Suprapubic skin (tissue), 4 donors: Measurements from ENCODE around the gene PRCP. TPM values are rescaled to one million over a fixed set of nuclear protein-coding genes. Genes with fewer than 3 reads are reported as not detected.

Source experiments
- DNase-seq, 2 donors: peaks; one replicate each; pipeline ENCODE4 v3.0.0-alpha.2; 2019; ENCODE audit warnings: low spot score in 2 of 2
- H3K27ac ChIP-seq: fragments of 200-600 bp; sonication (generic); one replicate; pipeline ENCODE4 v1.5.1; 2019
- H3K27me3 ChIP-seq: fragments of 200-600 bp; sonication (generic); one replicate; pipeline ENCODE4 v1.5.1; 2019
- H3K36me3 ChIP-seq: fragments of 200-600 bp; sonication (generic); one replicate; pipeline ENCODE4 v1.5.1; 2019
- H3K4me1 ChIP-seq: fragments of 200-600 bp; sonication (generic); one replicate; pipeline ENCODE4 v1.5.1; 2019
- H3K4me3 ChIP-seq: fragments of 200-600 bp; sonication (generic); one replicate; pipeline ENCODE4 v1.5.1; 2019; ENCODE audit warnings: mild to moderate bottlenecking
- H3K9me3 ChIP-seq: fragments of 200-600 bp; sonication (generic); one replicate; pipeline ENCODE4 v1.5.1; 2019
- CTCF ChIP-seq, 2 donors: fragments of 200-600 bp in 1 of 2; fragments of 450-650 bp in 1 of 2; sonication (generic) in 1 of 2; IDR thresholded peaks; one replicate each; pipeline ENCODE4 v1.5.1; 2016 to 2019; ENCODE audit warnings: antibody characterized with exemption in 2 of 2, mild to moderate bottlenecking in 1 of 2, moderate library complexity in 1 of 2
- EP300 ChIP-seq: sonication (generic); formaldehyde crosslinking; IDR thresholded peaks from one replicate; pipeline ENCODE4 v1.6.1; 2017; ENCODE audit warnings: antibody characterized with exemption
- POLR2A ChIP-seq, 2 donors: fragments of 450-650 bp; IDR thresholded peaks; one replicate each; pipeline ENCODE4 v1.6.1; 2017; ENCODE audit warnings: antibody characterized with exemption in 2 of 2, mild to moderate bottlenecking in 2 of 2, moderate library complexity in 2 of 2
- POLR2AphosphoS5 ChIP-seq, 3 donors: sonication (generic); formaldehyde crosslinking; IDR thresholded peaks; one replicate each; pipeline ENCODE4 v1.6.1; 2017; ENCODE audit warnings: antibody characterized with exemption in 3 of 3
- WGBS: methylation state at CpG from one replicate; pipeline ENCODE4 v1.1.5; 2018; 5-methylcytosine and 5-hydroxymethylcytosine counted together
- total RNA-seq, 4 donors: library from RNA; depleted of rRNA; stranded (reverse); fragments of >200 nt; gene quantifications; one replicate each; pipeline ENCODE4 v1.1.0, GENCODE V29; 2016

Gene PRCP
- total RNA-seq, 4 donors from 2014 or later, result 36.0 to 50.9 (median 50.4) TPM

GRCh38 chr11:82823647-82824619 is 76.3 kb downstream of the PRCP start:
- H3K27me3 ChIP-seq, result no peaks in the 10 kb centered on the region
- H3K4me1 ChIP-seq, result no peaks in the 10 kb centered on the region
- no peaks in the 10 kb centered on the region for H3K36me3 ChIP-seq
- WGBS, result 30% methylated on average over 2 of the region's 2 CpGs
- TF ChIP-seq CTCF (IDR thresholded peaks at IDR 0.05) (no peak), EP300 (no peak), POLR2AphosphoS5 (IDR thresholded peaks at IDR 0.05) (no peak), POLR2A (IDR thresholded peaks at IDR 0.05) (no peak)
- DNase-seq, result no peak
- no peak overlapping the region for H3K4me3 ChIP-seq
- no peaks in the 10 kb centered on the region for H3K9me3 ChIP-seq
- H3K27ac ChIP-seq, result no peak overlapping the region

DNA sequence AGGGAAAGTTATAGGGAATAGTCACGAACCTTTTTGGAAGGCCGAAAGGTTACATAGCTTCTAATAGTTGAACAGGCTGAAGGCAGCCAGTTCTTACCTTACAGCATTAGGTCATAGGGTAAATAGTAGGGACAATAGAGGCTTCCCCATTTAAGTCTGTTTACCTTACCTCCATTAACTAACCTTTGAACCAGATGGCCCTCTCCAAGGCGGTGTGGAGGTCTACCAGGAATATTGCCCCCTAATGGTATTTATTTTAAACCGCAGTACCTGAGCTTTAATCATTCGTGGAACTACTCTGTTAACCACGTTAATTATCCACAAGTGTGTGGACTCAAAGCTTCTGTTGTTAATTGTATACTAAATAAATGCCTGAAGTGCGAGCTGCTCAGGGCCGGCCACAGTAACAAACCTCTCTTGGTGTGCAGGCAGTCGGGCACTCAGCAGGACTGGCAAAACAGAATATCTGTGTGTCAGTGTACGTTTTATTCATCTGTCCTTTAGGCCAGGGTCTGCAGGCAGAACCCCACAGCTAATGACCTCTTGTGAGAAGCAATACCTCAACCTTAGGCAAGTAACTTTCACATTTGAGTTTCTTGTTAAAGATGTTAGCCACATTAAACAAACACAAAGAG is 81.7 kb downstream of the PRCP start:
- no peaks in the 10 kb centered on the region for H3K4me1 ChIP-seq
- no peak for DNase-seq
- H3K27ac ChIP-seq, result no peak overlapping the region
- 80% methylated on average over 10 of the region's 10 CpGs for WGBS
- H3K9me3 ChIP-seq, result no peaks in the 10 kb centered on the region
- H3K4me3 ChIP-seq, result no peak overlapping the region
- TF ChIP-seq EP300 (no peak), CTCF (IDR thresholded peaks at IDR 0.05) (no peak), POLR2A (IDR thresholded peaks at IDR 0.05) (no peak), POLR2AphosphoS5 (IDR thresholded peaks at IDR 0.05) (no peak)
- no peaks in the 10 kb centered on the region for H3K36me3 ChIP-seq
- no peaks in the 10 kb centered on the region for H3K27me3 ChIP-seq

GRCh38 chr11:82815406-82815805 is 84.8 kb downstream of the PRCP start:
- Histone ChIP-seq H3K4me3 (no peak overlapping the region), H3K27me3 (no peaks in the 10 kb centered on the region), H3K4me1 (no peaks in the 10 kb centered on the region), H3K27ac (no peak overlapping the region), H3K36me3 (no peaks in the 10 kb centered on the region), H3K9me3 (no peaks in the 10 kb centered on the region)
- DNase-seq, result no peak
- TF ChIP-seq EP300 (no peak), POLR2A (IDR thresholded peaks at IDR 0.05) (no peak), CTCF (IDR thresholded peaks at IDR 0.05) (no peak), POLR2AphosphoS5 (IDR thresholded peaks at IDR 0.05) (no peak)
- 73% methylated on average over 2 of the region's 2 CpGs for WGBS

- Histone ChIP-seq H3K4me3 (no peak overlapping the region), H3K36me3 (no peaks in the 10 kb centered on the region), H3K4me1 (no peaks in the 10 kb centered on the region), H3K9me3 (no peaks in the 10 kb centered on the region), H3K27ac (no peak overlapping the region), H3K27me3 (no peaks in the 10 kb centered on the region)
- no peak for DNase-seq
- TF ChIP-seq CTCF (IDR thresholded peaks at IDR 0.05) (no peak), EP300 (no peak), POLR2AphosphoS5 (IDR thresholded peaks at IDR 0.05) (no peak), POLR2A (IDR thresholded peaks at IDR 0.05) (no peak)
- WGBS, result 76% methylated on average over 4 of the region's 4 CpGs
These were observed 85.9 kb downstream of the PRCP start for GRCh38 chr11:82814379-82814778.

- Histone ChIP-seq H3K4me3 (no peak overlapping the region), H3K27ac (no peak overlapping the region), H3K4me1 (no peaks in the 10 kb centered on the region), H3K9me3 (no peaks in the 10 kb centered on the region), H3K36me3 (no peaks in the 10 kb centered on the region), H3K27me3 (no peaks in the 10 kb centered on the region)
- TF ChIP-seq CTCF (IDR thresholded peaks at IDR 0.05) (no peak), POLR2AphosphoS5 (IDR thresholded peaks at IDR 0.05) (no peak), POLR2A (IDR thresholded peaks at IDR 0.05) (no peak), EP300 (no peak)
- no peak for DNase-seq
- 87% methylated on average over 7 of the region's 8 CpGs for WGBS
These were observed 88.9 kb downstream of the PRCP start for GRCh38 chr11:82811369-82811768.
